WTC11 (cell line): ENCODE results near the gene OR9Q1. TPM values are rescaled to one million over a fixed set of nuclear protein-coding genes. Genes with fewer than 3 reads are reported as not detected.

Experiments
- ATAC-seq: fragments of 200-7000 bp; cut with Tn5 transposase; 2 replicates; pipeline ENCODE4 v1.10.0; 2021; ENCODE audit warnings: mild to moderate bottlenecking, moderate library complexity
- CTCF ChIA-PET: fragments of 300-600 bp; sonication (Branson Sonifier 250); formaldehyde crosslinking; loops from one replicate; lab custom pipeline; 2021; ENCODE audit warnings: antibody characterized with exemption; lab: Charles Lee
- POLR2A ChIA-PET: fragments of 350-600 bp; sonication (Branson Sonifier 250); formaldehyde crosslinking; loops from one replicate; lab custom pipeline; 2021; ENCODE audit warnings: antibody characterized with exemption; lab: Charles Lee
- DNase-seq: peaks from one replicate; pipeline ENCODE4 v3.0.0; 2021; ENCODE audit warnings: low spot score
- H3K27ac Mint-ChIP-seq: 2 replicates; pipeline ENCODE4 v1.8.0; 2021; ENCODE audit warnings: mixed read lengths
- H3K27me3 Mint-ChIP-seq: 2 replicates; pipeline ENCODE4 v1.8.0; 2021; ENCODE audit warnings: low read depth, mild to moderate bottlenecking, moderate library complexity, mixed read lengths
- H3K36me3 Mint-ChIP-seq: 2 replicates; pipeline ENCODE4 v1.8.0; 2021; ENCODE audit warnings: mixed read lengths
- H3K4me1 Mint-ChIP-seq: 2 replicates; pipeline ENCODE4 v1.8.0; 2022; ENCODE audit warnings: mixed read lengths
- H3K4me3 Mint-ChIP-seq: 2 replicates; pipeline ENCODE4 v1.8.0; 2021; ENCODE audit warnings: mild to moderate bottlenecking, moderate library complexity, mixed read lengths
- H3K9me3 Mint-ChIP-seq: 2 replicates; pipeline ENCODE4 v1.8.0; 2021; ENCODE audit warnings: mixed read lengths
- ATF1 ChIP-seq: sonication (generic); formaldehyde crosslinking; IDR thresholded peaks from 2 replicates; pipeline ENCODE4 v1.8.1; 2023; ENCODE audit warnings: mild to moderate bottlenecking, moderate library complexity, missing genetic modification reagents
- ERG ChIP-seq: fragments of 250-450 bp; sonication (Bioruptor Pico); IDR thresholded peaks from 2 replicates; pipeline ENCODE4 v1.8.0; 2021; ENCODE audit warnings: mild to moderate bottlenecking
- ETV6 ChIP-seq: sonication (generic); formaldehyde crosslinking; IDR thresholded peaks from 2 replicates; pipeline ENCODE4 v1.8.1; 2022; ENCODE audit warnings: mild to moderate bottlenecking, missing genetic modification reagents
- HMGA2 ChIP-seq: fragments of 250-450 bp; sonication (Bioruptor Pico); IDR thresholded peaks from 2 replicates; pipeline ENCODE4 v1.4.0; 2021; ENCODE audit warnings: mild to moderate bottlenecking, moderate library complexity
- JAZF1 ChIP-seq: fragments of 250-450 bp; sonication (Bioruptor Pico); IDR thresholded peaks from 2 replicates; pipeline ENCODE4 v1.9.0; 2021; ENCODE audit warnings: moderate library complexity, mild to moderate bottlenecking, inconsistent platforms
- RELA ChIP-seq: sonication (generic); formaldehyde crosslinking; IDR thresholded peaks from 2 replicates; pipeline ENCODE4 v1.8.1; 2022; ENCODE audit warnings: missing genetic modification reagents, mild to moderate bottlenecking, borderline replicate concordance
- TCF7 ChIP-seq: sonication (generic); formaldehyde crosslinking; IDR thresholded peaks from 2 replicates; pipeline ENCODE4 v1.8.0; 2022; ENCODE audit warnings: mild to moderate bottlenecking, low read depth, missing genetic modification reagents, moderate library complexity
- TEAD4 ChIP-seq: sonication (generic); formaldehyde crosslinking; IDR thresholded peaks from 2 replicates; pipeline ENCODE4 v1.8.0; 2022; ENCODE audit warnings: mild to moderate bottlenecking, missing genetic modification reagents
- ZBTB21 ChIP-seq: sonication (generic); formaldehyde crosslinking; IDR thresholded peaks from 2 replicates; pipeline ENCODE4 v1.8.1; 2023; ENCODE audit warnings: mild to moderate bottlenecking, missing genetic modification reagents, borderline replicate concordance
- ZMAT4 ChIP-seq: fragments of 250-450 bp; sonication (Bioruptor Pico); IDR thresholded peaks from 2 replicates; pipeline ENCODE4 v1.9.0; 2021; ENCODE audit warnings: mild to moderate bottlenecking
- ZNF416 ChIP-seq: fragments of 250-450 bp; sonication (Bioruptor Pico); IDR thresholded peaks from 2 replicates; pipeline ENCODE4 v1.9.0; 2021; ENCODE audit warnings: mild to moderate bottlenecking, inconsistent platforms
- total RNA-seq: library from RNA; stranded (reverse); gene quantifications from 3 replicates; pipeline ENCODE4 v1.2.3, GENCODE V29; 2021
- TF ChIP-seq, protein P1 (sequence below): sonication (generic); formaldehyde crosslinking; conservative IDR thresholded peaks from 2 replicates; pipeline ENCODE4 v1.8.1; 2023; ENCODE audit warnings: mild to moderate bottlenecking, low read depth, missing genetic modification reagents, moderate library complexity
- TF ChIP-seq, protein P2 (sequence below): sonication (generic); formaldehyde crosslinking; IDR thresholded peaks from 2 replicates; pipeline ENCODE4 v1.8.0; 2022; ENCODE audit warnings: missing genetic modification reagents

Gene OR9Q1
- total RNA-seq, 1 experiment from 2014 or later, result not detected

DNA sequence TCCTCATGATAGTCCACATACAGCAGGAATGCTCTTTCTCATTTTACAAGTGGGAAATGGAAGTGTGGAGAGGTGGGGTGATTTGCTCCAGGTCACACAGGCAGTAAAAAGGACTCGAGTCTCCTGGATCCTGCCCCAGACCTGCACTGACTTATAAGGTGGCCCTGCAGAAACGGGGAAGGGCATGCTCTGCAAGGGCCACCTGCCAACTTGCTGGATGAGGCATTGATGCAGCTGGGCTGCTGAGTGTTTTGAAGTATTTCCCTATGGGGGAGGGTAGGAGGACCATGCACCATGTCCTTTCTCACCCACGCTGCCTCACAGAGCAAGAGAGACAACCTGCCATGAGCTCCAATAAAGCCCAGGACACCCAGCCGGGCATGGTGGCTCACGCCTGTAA, 44.0 kb downstream of the OR9Q1 start (continued):
- TF ChIP-seq, protein P1, sequence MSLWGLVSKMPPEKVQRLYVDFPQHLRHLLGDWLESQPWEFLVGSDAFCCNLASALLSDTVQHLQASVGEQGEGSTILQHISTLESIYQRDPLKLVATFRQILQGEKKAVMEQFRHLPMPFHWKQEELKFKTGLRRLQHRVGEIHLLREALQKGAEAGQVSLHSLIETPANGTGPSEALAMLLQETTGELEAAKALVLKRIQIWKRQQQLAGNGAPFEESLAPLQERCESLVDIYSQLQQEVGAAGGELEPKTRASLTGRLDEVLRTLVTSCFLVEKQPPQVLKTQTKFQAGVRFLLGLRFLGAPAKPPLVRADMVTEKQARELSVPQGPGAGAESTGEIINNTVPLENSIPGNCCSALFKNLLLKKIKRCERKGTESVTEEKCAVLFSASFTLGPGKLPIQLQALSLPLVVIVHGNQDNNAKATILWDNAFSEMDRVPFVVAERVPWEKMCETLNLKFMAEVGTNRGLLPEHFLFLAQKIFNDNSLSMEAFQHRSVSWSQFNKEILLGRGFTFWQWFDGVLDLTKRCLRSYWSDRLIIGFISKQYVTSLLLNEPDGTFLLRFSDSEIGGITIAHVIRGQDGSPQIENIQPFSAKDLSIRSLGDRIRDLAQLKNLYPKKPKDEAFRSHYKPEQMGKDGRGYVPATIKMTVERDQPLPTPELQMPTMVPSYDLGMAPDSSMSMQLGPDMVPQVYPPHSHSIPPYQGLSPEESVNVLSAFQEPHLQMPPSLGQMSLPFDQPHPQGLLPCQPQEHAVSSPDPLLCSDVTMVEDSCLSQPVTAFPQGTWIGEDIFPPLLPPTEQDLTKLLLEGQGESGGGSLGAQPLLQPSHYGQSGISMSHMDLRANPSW (CRISPR knock-in tag), result no peak
- TF ChIP-seq ERG (CRISPR knock-in tag) (no peak), TCF7 (CRISPR knock-in tag) (no peak), ZNF416 (no peak)

DNA sequence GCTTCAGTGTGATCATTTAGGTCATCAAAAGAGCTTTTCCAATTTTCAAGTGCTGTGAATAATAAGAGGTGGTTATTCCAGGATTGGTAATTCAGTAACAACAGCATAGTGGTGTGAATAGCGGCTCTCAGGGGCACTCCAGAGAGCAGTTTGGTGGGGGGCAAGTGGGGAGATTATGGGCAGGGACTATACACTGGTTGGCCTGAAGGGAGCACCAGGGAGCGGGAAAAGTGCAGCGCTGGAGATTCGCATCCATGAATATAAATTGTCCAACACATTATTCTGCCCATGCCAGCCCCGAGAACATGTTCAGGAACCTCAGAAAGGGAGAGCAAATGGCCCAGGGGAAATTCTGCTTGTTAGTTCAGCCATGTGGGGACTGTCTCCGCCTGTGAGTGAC, 45.0 kb downstream of the OR9Q1 start:
- Mint-ChIP-seq H3K4me3 (no peak overlapping the region), H3K4me1 (peaks cover 12% of the 10 kb centered on the region), H3K27ac (no peak overlapping the region), H3K36me3 (no peaks in the 10 kb centered on the region), H3K27me3 (no peaks in the 10 kb centered on the region), H3K9me3 (peaks cover 5% of the 10 kb centered on the region)
- peak; percentile 31 for DNase-seq
- no peak for TF ChIP-seq ZMAT4 (CRISPR knock-in tag)
- no peak for TF ChIP-seq RELA (CRISPR knock-in tag)
- no peak for TF ChIP-seq ETV6 (CRISPR knock-in tag)
- no peak for TF ChIP-seq HMGA2
- no peak for TF ChIP-seq TEAD4
- POLR2A ChIA-PET, result no interaction called here
- ATAC-seq, result peak; percentile 76
- CTCF ChIA-PET, result no interaction called here

DNA sequence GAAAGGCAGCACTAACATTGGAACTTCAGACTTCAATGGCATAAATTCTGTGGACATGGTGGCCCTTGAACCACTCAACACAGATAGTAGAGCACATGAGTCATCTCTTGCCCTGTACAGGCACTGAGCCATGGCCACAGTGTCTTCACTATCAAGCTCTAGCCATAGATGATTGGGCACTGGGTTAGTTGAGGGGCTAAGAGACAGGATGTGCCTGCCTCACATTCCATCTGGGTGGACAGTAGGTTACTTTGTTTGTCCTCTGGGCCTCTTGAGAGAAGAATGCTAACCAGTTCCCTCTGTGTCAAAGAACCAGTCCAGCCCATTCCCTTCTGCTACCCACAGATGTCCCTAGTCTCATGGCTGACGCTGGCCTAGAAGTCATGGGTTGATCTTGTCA, 46.9 kb downstream of the OR9Q1 start:
- ChIA-PET CTCF (interaction anchor here (0.8 kb wide), 1 partner anchor 215 kb away, joined by 3 read pairs; no protein-coding TSS in a partner anchor), POLR2A (interaction anchor here (0.6 kb wide), 1 partner anchor 139 kb away, joined by 4 read pairs; no protein-coding TSS in a partner anchor)
- TF ChIP-seq ERG (CRISPR knock-in tag) (no peak), ZBTB21 (no peak), JAZF1 (no peak), ATF1 (CRISPR knock-in tag) (no peak)
- TF ChIP-seq, protein P2, sequence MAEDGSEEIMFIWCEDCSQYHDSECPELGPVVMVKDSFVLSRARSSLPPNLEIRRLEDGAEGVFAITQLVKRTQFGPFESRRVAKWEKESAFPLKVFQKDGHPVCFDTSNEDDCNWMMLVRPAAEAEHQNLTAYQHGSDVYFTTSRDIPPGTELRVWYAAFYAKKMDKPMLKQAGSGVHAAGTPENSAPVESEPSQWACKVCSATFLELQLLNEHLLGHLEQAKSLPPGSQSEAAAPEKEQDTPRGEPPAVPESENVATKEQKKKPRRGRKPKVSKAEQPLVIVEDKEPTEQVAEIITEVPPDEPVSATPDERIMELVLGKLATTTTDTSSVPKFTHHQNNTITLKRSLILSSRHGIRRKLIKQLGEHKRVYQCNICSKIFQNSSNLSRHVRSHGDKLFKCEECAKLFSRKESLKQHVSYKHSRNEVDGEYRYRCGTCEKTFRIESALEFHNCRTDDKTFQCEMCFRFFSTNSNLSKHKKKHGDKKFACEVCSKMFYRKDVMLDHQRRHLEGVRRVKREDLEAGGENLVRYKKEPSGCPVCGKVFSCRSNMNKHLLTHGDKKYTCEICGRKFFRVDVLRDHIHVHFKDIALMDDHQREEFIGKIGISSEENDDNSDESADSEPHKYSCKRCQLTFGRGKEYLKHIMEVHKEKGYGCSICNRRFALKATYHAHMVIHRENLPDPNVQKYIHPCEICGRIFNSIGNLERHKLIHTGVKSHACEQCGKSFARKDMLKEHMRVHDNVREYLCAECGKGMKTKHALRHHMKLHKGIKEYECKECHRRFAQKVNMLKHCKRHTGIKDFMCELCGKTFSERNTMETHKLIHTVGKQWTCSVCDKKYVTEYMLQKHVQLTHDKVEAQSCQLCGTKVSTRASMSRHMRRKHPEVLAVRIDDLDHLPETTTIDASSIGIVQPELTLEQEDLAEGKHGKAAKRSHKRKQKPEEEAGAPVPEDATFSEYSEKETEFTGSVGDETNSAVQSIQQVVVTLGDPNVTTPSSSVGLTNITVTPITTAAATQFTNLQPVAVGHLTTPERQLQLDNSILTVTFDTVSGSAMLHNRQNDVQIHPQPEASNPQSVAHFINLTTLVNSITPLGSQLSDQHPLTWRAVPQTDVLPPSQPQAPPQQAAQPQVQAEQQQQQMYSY, result no peak
- Mint-ChIP-seq H3K27ac (no peak overlapping the region), H3K36me3 (no peaks in the 10 kb centered on the region), H3K9me3 (peaks cover 20% of the 10 kb centered on the region), H3K4me1 (peaks cover 3% of the 10 kb centered on the region; the same call in 1 of the 2 replicates), H3K4me3 (no peak overlapping the region), H3K27me3 (no peaks in the 10 kb centered on the region)
- DNase-seq (no peak), ATAC-seq (no peak)
